Glutamatergic neuron (in vitro differentiated cells): ENCODE measurements around the gene SLC25A48. TPM values are rescaled to one million over a fixed set of nuclear protein-coding genes. Genes with fewer than 3 reads are reported as not detected.

ENCODE experiments used
- DNase-seq: peaks from one replicate; pipeline ENCODE4 v3.0.0; 2022
- H3K27ac Mint-ChIP-seq: one replicate; pipeline ENCODE4 v1.8.0; 2020; ENCODE audit warnings: mild to moderate bottlenecking, mixed read lengths, inconsistent platforms; ENCODE audit not compliant: unreplicated experiment
- H3K27me3 Mint-ChIP-seq: one replicate; pipeline ENCODE4 v1.8.0; 2020; ENCODE audit warnings: mild to moderate bottlenecking, moderate library complexity, mixed read lengths, inconsistent platforms; ENCODE audit not compliant: unreplicated experiment
- H3K36me3 Mint-ChIP-seq: one replicate; pipeline ENCODE4 v1.8.0; 2020; ENCODE audit warnings: mild to moderate bottlenecking, mixed read lengths, inconsistent platforms; ENCODE audit not compliant: unreplicated experiment
- H3K4me1 Mint-ChIP-seq: one replicate; pipeline ENCODE4 v1.8.0; 2020; ENCODE audit warnings: mild to moderate bottlenecking, low read depth, mixed read lengths, inconsistent platforms; ENCODE audit not compliant: unreplicated experiment
- H3K4me3 Mint-ChIP-seq: one replicate; pipeline ENCODE4 v1.8.0; 2020; ENCODE audit warnings: mild to moderate bottlenecking, mixed read lengths, inconsistent platforms; ENCODE audit not compliant: unreplicated experiment
- H3K9me3 Mint-ChIP-seq: one replicate; pipeline ENCODE4 v1.8.0; 2020; ENCODE audit warnings: mild to moderate bottlenecking, moderate library complexity, mixed read lengths, inconsistent platforms; ENCODE audit not compliant: unreplicated experiment
- CTCF ChIP-seq: fragments of 200-600 bp; sonication (generic); IDR thresholded peaks from one replicate; pipeline ENCODE4 v1.5.0; 2021; ENCODE audit not compliant: partially characterized antibody, unreplicated experiment
- total RNA-seq: library from RNA; stranded (reverse); fragmentation: NEBNext Ultra II Directional; extraction: Animal tissue kit (Norgen Biotek cat#: 25700); gene quantifications from one replicate; pipeline ENCODE4 v1.2.1, GENCODE V29; 2021; ENCODE audit not compliant: unreplicated experiment

Gene SLC25A48
- total RNA-seq, 1 donor from 2014 or later = 1.7 TPM

- DNase-seq = no peak
- Mint-ChIP-seq H3K9me3 (no peaks in the 10 kb centered on the region), H3K27ac (no peak overlapping the region), H3K4me1 (no peaks in the 10 kb centered on the region), H3K4me3 (no peak overlapping the region), H3K27me3 (no peaks in the 10 kb centered on the region), H3K36me3 (no peaks in the 10 kb centered on the region)
- TF ChIP-seq CTCF = no peak
These were observed 70.7 kb downstream of the SLC25A48 start for GRCh38 chr5:135905144-135905543.

- Mint-ChIP-seq H3K27ac (no peak overlapping the region), H3K9me3 (peaks cover 2% of the 10 kb centered on the region), H3K36me3 (peaks cover 3% of the 10 kb centered on the region), H3K27me3 (peaks cover 5% of the 10 kb centered on the region), H3K4me3 (no peak overlapping the region), H3K4me1 (no peaks in the 10 kb centered on the region)
- no peak for DNase-seq
- TF ChIP-seq CTCF = no peak
These were observed 79.5 kb downstream of the SLC25A48 start for GRCh38 chr5:135913713-135914626.

GRCh38 chr5:135915466-135916001, 81.1 kb downstream of the SLC25A48 start:
- H3K4me3 Mint-ChIP-seq = no peak overlapping the region
- H3K36me3 Mint-ChIP-seq = peaks cover 3% of the 10 kb centered on the region
- H3K9me3 Mint-ChIP-seq = peaks cover 2% of the 10 kb centered on the region
- H3K4me1 Mint-ChIP-seq = no peaks in the 10 kb centered on the region
- no peak for DNase-seq
- no peak for TF ChIP-seq CTCF
- H3K27me3 Mint-ChIP-seq = peaks cover 5% of the 10 kb centered on the region
- no peak overlapping the region for H3K27ac Mint-ChIP-seq

GRCh38 chr5:135916638-135917263, 82.3 kb downstream of the SLC25A48 start:
- H3K4me1 Mint-ChIP-seq = no peaks in the 10 kb centered on the region
- H3K27ac Mint-ChIP-seq = no peak overlapping the region
- no peak for TF ChIP-seq CTCF
- H3K27me3 Mint-ChIP-seq = peaks cover 5% of the 10 kb centered on the region
- peaks cover 2% of the 10 kb centered on the region for H3K9me3 Mint-ChIP-seq
- H3K36me3 Mint-ChIP-seq = peaks cover 3% of the 10 kb centered on the region
- DNase-seq = no peak
- no peak overlapping the region for H3K4me3 Mint-ChIP-seq
